C4-2B (cell line): ENCODE results near the gene PLA2G1B.

Experiments used
- CTCF ChIP-seq: fragments of 450-650 bp; conservative IDR thresholded peaks from 2 replicates; pipeline ENCODE4 v1.5.1; 2017; ENCODE audit warnings: mild to moderate bottlenecking
- ZFX ChIP-seq: fragments of 450-650 bp; IDR thresholded peaks from 2 replicates; pipeline ENCODE4 v1.6.1; 2017

GRCh38 chr12:120324841-120325417 lies 2.6 kb downstream of the PLA2G1B start:
- TF ChIP-seq CTCF (no peak), ZFX (no peak)
